ENCODE measurements around the gene NTPCR. TPM values are rescaled to one million over a fixed set of nuclear protein-coding genes. Genes with fewer than 3 reads are reported as not detected.

NTPCR gene
- total RNA-seq, 1 experiment from 2014 or later = 49.1 TPM

GRCh38 chr1:232990176-232991128, 40.0 kb downstream of the NTPCR start:
- no peaks in the 10 kb centered on the region; the same call in 1 of the 2 replicates for H3K36me3 ChIP-seq (ENCODE audit: control insufficient read depth, insufficient read depth, low read length)
- H3K27ac Mint-ChIP-seq (ENCODE audit: unreplicated experiment) = no peak overlapping the region
- H3K9me3 Mint-ChIP-seq (ENCODE audit: unreplicated experiment) = peaks cover 24% of the 10 kb centered on the region
- no peaks in the 10 kb centered on the region for H3K4me1 ChIP-seq
- TF ChIP-seq, protein P1, sequence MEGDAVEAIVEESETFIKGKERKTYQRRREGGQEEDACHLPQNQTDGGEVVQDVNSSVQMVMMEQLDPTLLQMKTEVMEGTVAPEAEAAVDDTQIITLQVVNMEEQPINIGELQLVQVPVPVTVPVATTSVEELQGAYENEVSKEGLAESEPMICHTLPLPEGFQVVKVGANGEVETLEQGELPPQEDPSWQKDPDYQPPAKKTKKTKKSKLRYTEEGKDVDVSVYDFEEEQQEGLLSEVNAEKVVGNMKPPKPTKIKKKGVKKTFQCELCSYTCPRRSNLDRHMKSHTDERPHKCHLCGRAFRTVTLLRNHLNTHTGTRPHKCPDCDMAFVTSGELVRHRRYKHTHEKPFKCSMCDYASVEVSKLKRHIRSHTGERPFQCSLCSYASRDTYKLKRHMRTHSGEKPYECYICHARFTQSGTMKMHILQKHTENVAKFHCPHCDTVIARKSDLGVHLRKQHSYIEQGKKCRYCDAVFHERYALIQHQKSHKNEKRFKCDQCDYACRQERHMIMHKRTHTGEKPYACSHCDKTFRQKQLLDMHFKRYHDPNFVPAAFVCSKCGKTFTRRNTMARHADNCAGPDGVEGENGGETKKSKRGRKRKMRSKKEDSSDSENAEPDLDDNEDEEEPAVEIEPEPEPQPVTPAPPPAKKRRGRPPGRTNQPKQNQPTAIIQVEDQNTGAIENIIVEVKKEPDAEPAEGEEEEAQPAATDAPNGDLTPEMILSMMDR (IDR thresholded peaks at IDR 0.05; ENCODE audit: insufficient read depth in 1 of 2, low read depth in 1 of 2, low read length in 1 of 2, severe bottlenecking in 1 of 2, unreplicated experiment in 1 of 2) = no peak
- no peaks in the 10 kb centered on the region for H3K36me3 Mint-ChIP-seq (ENCODE audit: insufficient read depth, unreplicated experiment)
- CTCF ChIA-PET = no interaction called here
- no peaks in the 10 kb centered on the region for H3K4me1 Mint-ChIP-seq (ENCODE audit: low read depth, unreplicated experiment)
- intact Hi-C loops (cut with micrococcal nuclease; ENCODE audit: unreplicated experiment) = no loop called here
- POLR2A ChIA-PET = no interaction called here
- no peak for DNase-seq
- H3K27me3 Mint-ChIP-seq (ENCODE audit: insufficient read depth, unreplicated experiment) = no peaks in the 10 kb centered on the region
- H3K4me3 ChIP-seq (ENCODE audit: low read depth, low read length) = no peak overlapping the region
- H3K27me3 ChIP-seq (replicated peaks; ENCODE audit: control insufficient read depth, insufficient read depth, low read length) = no peaks in the 10 kb centered on the region
- no peak overlapping the region for H3K4me3 Mint-ChIP-seq (ENCODE audit: unreplicated experiment)
- no TSS peak for BruUV-seq (replicated peaks)
- H3K9me3 ChIP-seq = peaks cover 11% of the 10 kb centered on the region; the same call in 1 of the 2 replicates

- peaks cover 26% of the 10 kb centered on the region for H3K9me3 Mint-ChIP-seq (ENCODE audit: unreplicated experiment)
- no peak for DNase-seq
- H3K27me3 Mint-ChIP-seq (ENCODE audit: insufficient read depth, unreplicated experiment) = no peaks in the 10 kb centered on the region
- Histone ChIP-seq H3K4me3 (ENCODE audit: low read depth, low read length) (no peak overlapping the region), H3K9me3 (peaks cover 11% of the 10 kb centered on the region; the same call in 1 of the 2 replicates), H3K27me3 (replicated peaks; ENCODE audit: control insufficient read depth, insufficient read depth, low read length) (no peaks in the 10 kb centered on the region), H3K4me1 (0 out of 2 replicates have a peak, but pooled peaks cover 5% of the 10 kb centered on the region), H3K36me3 (ENCODE audit: control insufficient read depth, insufficient read depth, low read length) (no peaks in the 10 kb centered on the region; the same call in 1 of the 2 replicates)
- TF ChIP-seq, protein P1 (IDR thresholded peaks at IDR 0.05; ENCODE audit: insufficient read depth in 1 of 2, low read depth in 1 of 2, low read length in 1 of 2, severe bottlenecking in 1 of 2, unreplicated experiment in 1 of 2) = no peak
- no TSS peak for BruUV-seq (replicated peaks)
- H3K36me3 Mint-ChIP-seq (ENCODE audit: insufficient read depth, unreplicated experiment) = peaks cover 5% of the 10 kb centered on the region
- no peak overlapping the region for H3K4me3 Mint-ChIP-seq (ENCODE audit: unreplicated experiment)
- H3K4me1 Mint-ChIP-seq (ENCODE audit: low read depth, unreplicated experiment) = peaks cover 2% of the 10 kb centered on the region
- CTCF ChIA-PET = no interaction called here
- POLR2A ChIA-PET = no interaction called here
- H3K27ac Mint-ChIP-seq (ENCODE audit: unreplicated experiment) = no peak overlapping the region
- intact Hi-C loops (cut with micrococcal nuclease; ENCODE audit: unreplicated experiment) = no loop called here
Observed at GRCh38 chr1:232991238-232991637, 40.8 kb downstream of the NTPCR start.

- H3K27ac Mint-ChIP-seq (ENCODE audit: unreplicated experiment) = no peak overlapping the region
- peaks cover 11% of the 10 kb centered on the region; the same call in 1 of the 2 replicates for H3K9me3 ChIP-seq
- H3K27me3 ChIP-seq (replicated peaks; ENCODE audit: control insufficient read depth, insufficient read depth, low read length) = no peaks in the 10 kb centered on the region
- no peak overlapping the region for H3K4me3 ChIP-seq (ENCODE audit: low read depth, low read length)
- ChIA-PET CTCF (no interaction called here), POLR2A (no interaction called here)
- intact Hi-C loops (cut with micrococcal nuclease; ENCODE audit: unreplicated experiment) = no loop called here
- peaks cover 13% of the 10 kb centered on the region for H3K4me1 ChIP-seq
- no peaks in the 10 kb centered on the region for H3K27me3 Mint-ChIP-seq (ENCODE audit: insufficient read depth, unreplicated experiment)
- H3K36me3 Mint-ChIP-seq (ENCODE audit: insufficient read depth, unreplicated experiment) = peaks cover 10% of the 10 kb centered on the region
- TF ChIP-seq, protein P1 (IDR thresholded peaks at IDR 0.05; ENCODE audit: insufficient read depth in 1 of 2, low read depth in 1 of 2, low read length in 1 of 2, severe bottlenecking in 1 of 2, unreplicated experiment in 1 of 2) = no peak
- H3K9me3 Mint-ChIP-seq (ENCODE audit: unreplicated experiment) = peaks cover 35% of the 10 kb centered on the region
- peaks cover 12% of the 10 kb centered on the region for H3K4me1 Mint-ChIP-seq (ENCODE audit: low read depth, unreplicated experiment)
- no peak overlapping the region for H3K4me3 Mint-ChIP-seq (ENCODE audit: unreplicated experiment)
- H3K36me3 ChIP-seq (ENCODE audit: control insufficient read depth, insufficient read depth, low read length) = no peaks in the 10 kb centered on the region; the same call in 1 of the 2 replicates
- BruUV-seq (replicated peaks) = no TSS peak
- no peak for DNase-seq
Observed at GRCh38 chr1:232992227-232992626, 41.8 kb downstream of the NTPCR start.
